Measurements from ENCODE around the gene CIDEC. TPM values are rescaled to one million over a fixed set of nuclear protein-coding genes. Genes with fewer than 3 reads are reported as not detected.
"Not testable (repeated sequence)": the region's sequence is repeated elsewhere in the genome, so short reads cannot be mapped to it uniquely, and the experiment has no call there.

The CIDEC gene
- total RNA-seq, 1 experiment from 2014 or later = 0.14 TPM

- DNase-seq (ENCODE audit: low read depth) = no peak
These were observed 1.4 kb downstream of the CIDEC start for GRCh38 chr3:9878700-9879099.

DNA sequence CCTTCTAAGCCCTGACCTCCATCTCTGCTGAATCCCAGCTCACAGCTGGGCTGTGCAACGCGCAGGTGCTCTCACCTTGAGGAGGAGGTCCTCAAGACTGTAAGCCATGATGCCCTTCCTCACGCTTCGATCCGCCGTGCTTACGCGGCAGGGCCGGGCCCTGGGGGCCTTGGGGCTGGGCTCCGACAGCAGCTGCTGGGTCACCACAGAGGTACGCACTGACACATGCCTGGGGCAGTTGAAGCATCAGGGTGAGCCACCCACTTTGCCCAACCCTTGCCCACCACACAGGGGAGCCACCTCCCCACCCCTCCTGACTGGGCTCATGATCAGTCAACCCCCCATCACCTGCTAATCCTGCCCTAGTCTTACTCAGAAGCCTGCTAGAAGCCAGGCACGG is 3.1 kb downstream of the CIDEC start:
- no peak for DNase-seq (ENCODE audit: low read depth)

- DNase-seq (ENCODE audit: low read depth) = not testable (repeated sequence)
These were observed 3.8 kb downstream of the CIDEC start for GRCh38 chr3:9876255-9876654.

GRCh38 chr3:9875448-9875847 is 4.6 kb downstream of the CIDEC start:
- no peak for DNase-seq (ENCODE audit: low read depth)

DNA sequence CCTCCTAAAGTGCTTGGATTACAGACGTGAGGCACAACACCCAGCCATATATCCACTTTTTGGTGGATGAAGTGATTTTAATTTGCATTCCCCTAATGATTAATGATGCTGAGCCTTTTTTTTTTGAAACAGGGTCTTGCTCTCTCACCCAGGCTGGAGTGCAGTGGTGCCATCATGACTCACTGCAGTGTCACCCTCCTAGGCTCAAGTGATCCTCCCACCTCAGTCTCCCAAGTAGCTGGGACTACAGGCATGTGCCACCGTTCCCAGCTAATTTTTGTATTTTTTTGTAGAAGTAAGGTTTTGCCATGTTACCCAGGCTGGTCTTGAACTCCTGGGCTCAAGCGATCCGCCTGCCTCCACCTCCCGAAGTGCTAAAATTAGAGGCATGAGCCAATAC is 8.0 kb downstream of the CIDEC start:
- DNase-seq (ENCODE audit: low read depth) = peak; percentile 27

- peak; percentile 65 for DNase-seq (ENCODE audit: low read depth)
These were observed 9.1 kb downstream of the CIDEC start for GRCh38 chr3:9870978-9871377.

DNA sequence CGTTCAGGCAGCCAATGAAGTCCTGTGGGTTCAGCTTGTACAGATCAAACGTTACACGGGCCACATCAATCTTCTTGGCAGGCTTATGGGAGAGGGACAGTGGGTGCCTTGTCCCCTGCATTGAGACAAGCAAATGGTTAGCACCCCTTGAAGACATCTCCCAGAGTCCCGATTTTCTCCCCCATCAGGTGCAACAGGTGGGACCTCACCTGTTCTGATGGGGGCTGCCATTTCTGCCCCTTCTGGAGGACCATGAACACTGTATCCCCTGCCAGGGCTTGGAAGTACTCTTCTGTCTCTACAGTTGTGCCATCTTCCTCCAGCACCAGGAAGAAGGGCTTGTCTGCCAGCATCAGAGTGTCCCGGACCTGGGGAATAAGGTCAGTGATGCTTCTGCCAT is 10.1 kb downstream of the CIDEC start:
- no peak for DNase-seq (ENCODE audit: low read depth)

- DNase-seq (ENCODE audit: low read depth) = no peak
These were observed 12.9 kb downstream of the CIDEC start for GRCh38 chr3:9867106-9867505.

DNA sequence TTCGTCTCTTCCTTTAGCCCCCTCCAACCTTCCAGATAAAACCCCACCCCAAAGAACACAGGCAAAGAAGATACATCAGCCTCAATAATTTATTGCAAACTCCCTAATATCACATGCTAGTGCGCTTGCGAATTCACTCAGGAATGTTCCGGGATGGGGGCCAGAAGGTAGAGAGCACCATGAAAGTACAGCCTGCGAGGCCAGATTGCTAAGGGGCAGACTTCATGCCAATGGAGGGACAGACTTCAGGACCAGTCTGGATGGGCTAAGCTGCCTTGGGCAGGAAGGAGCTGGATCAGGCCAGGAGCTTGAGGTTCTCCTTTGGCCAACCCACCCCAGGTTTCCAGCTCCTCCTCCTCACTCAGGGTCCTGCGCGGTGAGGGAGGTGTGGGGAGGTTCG is 13.4 kb downstream of the CIDEC start:
- no peak for DNase-seq (ENCODE audit: low read depth)

- DNase-seq (ENCODE audit: low read depth) = not testable (repeated sequence)
These were observed 14.9 kb downstream of the CIDEC start for GRCh38 chr3:9865125-9865637.

DNA sequence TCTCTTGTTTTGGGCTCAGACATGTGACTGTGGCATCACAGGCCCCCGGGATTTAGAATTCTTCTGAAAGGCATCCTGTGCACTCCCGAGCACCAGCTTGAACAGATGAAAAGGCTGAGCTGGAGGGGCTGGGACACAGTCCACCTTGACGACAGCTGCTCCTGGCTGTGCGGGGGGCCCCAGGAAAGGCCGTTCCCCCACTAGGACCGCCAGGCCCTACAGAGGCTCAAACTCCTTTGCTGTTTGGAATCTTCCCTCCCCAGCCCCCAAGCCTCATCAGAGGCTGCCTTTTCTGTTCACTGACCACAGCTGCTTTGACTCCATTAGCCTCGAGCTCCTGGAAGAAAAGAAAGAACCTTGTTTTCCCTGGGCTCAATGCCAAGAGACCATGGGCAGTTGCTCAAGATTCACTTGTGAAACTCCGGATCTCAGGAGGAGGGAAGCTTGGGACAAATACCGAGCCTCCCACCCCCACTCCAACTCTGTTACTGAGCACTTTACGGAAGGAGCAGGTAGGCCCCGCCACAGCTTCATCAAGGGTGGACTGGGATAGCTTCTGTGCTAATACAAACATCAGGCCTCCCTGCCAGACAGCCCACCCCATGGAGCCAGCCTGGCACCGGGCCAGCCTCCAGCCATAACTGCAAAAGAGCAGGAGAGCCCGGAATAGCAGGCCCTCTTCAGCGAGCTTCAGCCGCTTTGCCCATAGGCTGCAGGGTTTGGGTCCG is 15.7 kb downstream of the CIDEC start:
- peak; percentile 65 for DNase-seq (ENCODE audit: low read depth)

DNA sequence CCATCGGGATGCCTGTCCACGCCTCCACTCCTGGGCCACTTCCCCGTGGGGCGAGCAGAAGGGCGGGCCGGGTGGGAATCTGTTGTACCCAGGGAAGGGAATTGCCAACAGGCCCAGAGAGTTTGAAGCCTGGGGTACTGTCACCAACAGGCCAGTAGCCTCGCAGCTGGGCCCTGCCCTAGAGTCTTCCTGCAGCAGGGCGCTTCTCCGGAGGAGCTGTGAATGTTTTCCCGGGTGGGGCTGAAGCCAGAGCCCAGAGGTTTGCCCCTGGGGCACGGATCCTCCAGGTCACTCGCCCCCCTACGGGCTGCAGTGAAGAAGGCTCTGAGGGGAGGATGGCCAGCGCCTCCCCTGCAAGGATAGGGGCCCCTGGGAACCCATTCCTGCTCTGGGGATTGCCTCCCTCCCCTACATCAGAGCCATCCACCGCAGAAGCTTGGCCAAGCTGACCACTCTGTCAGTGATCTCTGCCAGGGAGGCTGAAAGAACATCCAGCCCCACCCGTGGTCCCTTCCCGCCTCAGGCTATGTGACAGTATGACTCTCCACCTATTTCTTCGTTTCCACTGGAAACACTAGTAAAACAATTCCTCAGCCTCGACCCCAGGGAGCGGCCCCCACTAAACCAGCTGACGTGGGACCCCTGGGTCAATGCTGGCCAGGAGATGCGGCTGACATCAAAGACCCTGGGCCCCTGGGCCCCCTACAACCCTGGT is 16.8 kb downstream of the CIDEC start:
- DNase-seq (ENCODE audit: low read depth) = no peak

DNA sequence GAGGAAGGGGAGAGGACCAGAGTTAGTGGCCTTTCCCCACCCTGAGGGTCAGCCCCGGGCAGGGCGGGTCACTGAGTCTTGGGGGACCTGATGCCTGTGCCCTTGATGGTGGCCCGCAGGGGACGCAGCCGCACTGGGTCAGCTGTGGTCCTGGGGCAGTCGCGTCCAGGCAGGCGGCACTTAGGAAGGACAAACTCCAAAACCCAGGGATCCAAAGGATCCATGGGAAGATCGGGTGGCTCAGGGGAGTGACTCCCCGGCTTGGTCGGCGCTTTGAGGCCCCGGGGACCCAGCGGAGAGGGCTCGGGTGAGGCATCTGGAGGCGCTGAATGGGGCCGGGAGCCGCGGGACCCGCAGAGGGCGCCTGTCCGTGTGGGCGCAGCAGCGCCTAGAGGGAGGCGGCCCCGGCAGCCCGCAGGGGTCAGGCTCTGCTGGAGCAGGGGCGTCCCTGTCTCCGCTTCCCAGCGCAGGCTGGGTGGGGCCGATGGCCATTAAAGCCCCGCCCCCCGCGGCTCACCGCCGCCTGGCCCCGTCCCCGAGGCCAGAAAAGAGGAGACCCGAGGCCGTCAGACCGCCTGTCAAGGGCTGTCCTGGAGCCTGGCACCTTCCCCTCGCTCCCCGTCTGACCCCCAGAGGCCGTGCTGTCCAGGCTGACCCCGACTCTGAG is 17.5 kb downstream of the CIDEC start:
- no peak for DNase-seq (ENCODE audit: low read depth)

DNA sequence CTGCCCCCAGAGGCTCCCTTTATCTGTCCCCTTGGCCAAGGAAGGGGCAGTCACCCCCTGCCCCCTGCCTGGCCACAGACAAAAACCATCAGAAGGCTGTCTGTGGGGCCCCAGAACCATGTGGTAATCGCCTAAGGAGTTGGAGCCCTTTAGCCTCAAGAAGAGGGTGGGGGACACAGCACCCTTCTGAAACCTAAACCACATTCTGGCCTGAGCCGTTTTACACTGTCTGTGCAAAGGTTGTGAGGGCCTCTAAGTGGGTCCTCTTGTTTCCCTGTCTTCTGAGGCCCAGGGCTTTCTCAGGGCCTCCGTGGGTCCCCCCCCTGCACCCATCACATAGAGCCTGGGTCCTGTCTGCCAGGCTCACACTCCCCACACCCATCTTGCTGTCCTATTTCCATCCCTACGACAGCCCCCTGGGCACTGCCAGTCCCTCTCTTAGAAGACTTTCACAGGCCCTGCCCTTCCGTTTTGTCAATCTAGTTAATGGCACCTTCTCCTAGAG is 18.4 kb downstream of the CIDEC start:
- DNase-seq (ENCODE audit: low read depth) = no peak

- DNase-seq (ENCODE audit: low read depth) = no peak
These were observed 18.9 kb downstream of the CIDEC start for GRCh38 chr3:9861201-9861600.

- DNase-seq (ENCODE audit: low read depth) = no peak
These were observed 20.5 kb downstream of the CIDEC start for GRCh38 chr3:9859530-9860025.

- DNase-seq (ENCODE audit: low read depth) = no peak
These were observed 24.5 kb downstream of the CIDEC start for GRCh38 chr3:9855594-9855993.

- DNase-seq (ENCODE audit: low read depth) = not testable (repeated sequence)
These were observed 25.6 kb downstream of the CIDEC start for GRCh38 chr3:9854291-9854940.

GRCh38 chr3:9852528-9852927 is 27.5 kb downstream of the CIDEC start:
- DNase-seq (ENCODE audit: low read depth) = no peak

DNA sequence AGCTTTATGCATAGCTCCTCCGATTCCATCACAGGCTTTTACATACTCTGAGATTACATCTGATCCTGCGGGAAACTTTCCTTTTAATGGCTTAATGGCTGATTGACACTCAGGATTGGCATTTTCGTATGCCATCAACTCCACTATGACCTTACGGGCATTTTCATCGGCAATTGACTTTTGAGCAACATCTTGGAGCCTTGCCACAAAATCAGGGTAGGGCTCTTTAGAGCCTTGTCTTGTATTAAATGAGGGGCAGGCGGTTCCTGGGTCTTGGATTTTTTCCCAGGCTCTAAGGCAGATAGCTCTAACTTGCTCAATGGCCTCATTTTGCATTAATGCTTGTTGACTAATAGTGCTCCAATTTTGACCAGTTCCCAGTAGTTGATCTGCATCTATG is 28.1 kb downstream of the CIDEC start:
- DNase-seq (ENCODE audit: low read depth) = not testable (repeated sequence)

DNA sequence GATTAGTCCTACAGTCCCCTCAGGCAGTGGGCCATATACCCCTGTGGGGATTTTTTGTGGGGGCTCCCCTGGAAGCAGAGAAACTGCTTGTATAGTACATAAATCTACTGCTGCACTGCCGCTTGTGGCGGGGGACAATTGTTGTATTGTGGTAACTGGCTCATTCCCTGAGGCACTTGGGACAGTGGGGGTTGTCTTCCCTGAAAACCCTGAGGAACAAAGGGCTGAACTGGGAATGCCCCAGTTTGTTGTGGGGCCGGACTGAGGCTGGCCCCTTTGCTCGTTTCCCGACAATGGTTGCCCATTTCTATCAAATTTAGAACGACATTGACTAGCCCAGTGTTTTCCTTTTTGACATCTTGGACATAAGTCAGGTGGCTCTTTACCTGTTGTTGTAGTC is 28.7 kb downstream of the CIDEC start:
- not testable (repeated sequence) for DNase-seq (ENCODE audit: low read depth)

Data from HT1080 (cell line).